Retinal pigment epithelial cell (primary cell): Measurements from ENCODE around the gene PRKCD.

Experiments used
- DNase-seq: peaks from one replicate; pipeline ENCODE4 v3.0.0-alpha.2; 2010; ENCODE audit warnings: low read depth
- H3K4me3 ChIP-seq: 2 replicates; pipeline ENCODE4 v1.5.1; 2011; ENCODE audit warnings: mild to moderate bottlenecking, low read length, control low read depth, moderate library complexity
- TF ChIP-seq, protein P1 (sequence below): conservative IDR thresholded peaks from 2 replicates; pipeline ENCODE4 v1.5.1; 2011; ENCODE audit warnings: low read depth, low read length, control low read depth, inconsistent platforms

PRKCD gene

GRCh38 chr3:53221827-53222182, 60.8 kb downstream of the PRKCD start:
- H3K4me3 ChIP-seq, result no peak overlapping the region
- TF ChIP-seq, protein P1, sequence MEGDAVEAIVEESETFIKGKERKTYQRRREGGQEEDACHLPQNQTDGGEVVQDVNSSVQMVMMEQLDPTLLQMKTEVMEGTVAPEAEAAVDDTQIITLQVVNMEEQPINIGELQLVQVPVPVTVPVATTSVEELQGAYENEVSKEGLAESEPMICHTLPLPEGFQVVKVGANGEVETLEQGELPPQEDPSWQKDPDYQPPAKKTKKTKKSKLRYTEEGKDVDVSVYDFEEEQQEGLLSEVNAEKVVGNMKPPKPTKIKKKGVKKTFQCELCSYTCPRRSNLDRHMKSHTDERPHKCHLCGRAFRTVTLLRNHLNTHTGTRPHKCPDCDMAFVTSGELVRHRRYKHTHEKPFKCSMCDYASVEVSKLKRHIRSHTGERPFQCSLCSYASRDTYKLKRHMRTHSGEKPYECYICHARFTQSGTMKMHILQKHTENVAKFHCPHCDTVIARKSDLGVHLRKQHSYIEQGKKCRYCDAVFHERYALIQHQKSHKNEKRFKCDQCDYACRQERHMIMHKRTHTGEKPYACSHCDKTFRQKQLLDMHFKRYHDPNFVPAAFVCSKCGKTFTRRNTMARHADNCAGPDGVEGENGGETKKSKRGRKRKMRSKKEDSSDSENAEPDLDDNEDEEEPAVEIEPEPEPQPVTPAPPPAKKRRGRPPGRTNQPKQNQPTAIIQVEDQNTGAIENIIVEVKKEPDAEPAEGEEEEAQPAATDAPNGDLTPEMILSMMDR, result no peak
- DNase-seq, result no peak

GRCh38 chr3:53222183-53222901, 61.3 kb downstream of the PRKCD start:
- H3K4me3 ChIP-seq, result no peak overlapping the region
- TF ChIP-seq, protein P1, result no peak
- no peak for DNase-seq

DNA sequence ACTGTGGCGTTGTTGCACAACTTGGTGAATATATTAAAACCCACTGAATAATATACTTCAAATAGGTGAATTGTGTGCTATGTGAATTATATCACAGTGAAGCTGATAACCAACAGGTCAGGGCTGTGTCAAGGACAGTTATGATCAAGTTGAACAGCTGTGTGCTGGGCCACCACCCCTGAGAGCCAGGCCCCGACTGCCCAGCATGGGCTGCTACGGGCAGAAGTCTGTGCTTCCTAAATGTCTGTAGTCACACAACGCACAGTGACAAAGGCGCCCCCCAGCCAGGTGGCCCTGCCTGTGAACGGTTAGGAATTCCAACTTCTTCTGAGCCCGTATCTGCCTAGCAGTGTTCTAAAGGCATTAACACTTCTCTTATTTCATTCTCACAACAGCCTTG, 62.0 kb downstream of the PRKCD start:
- no peak for DNase-seq
- no peak overlapping the region for H3K4me3 ChIP-seq
- TF ChIP-seq, protein P1, result no peak

- no peak for DNase-seq
- TF ChIP-seq, protein P1, result no peak
- no peak overlapping the region for H3K4me3 ChIP-seq
Observed at GRCh38 chr3:53223541-53223966, 62.5 kb downstream of the PRKCD start.

DNA sequence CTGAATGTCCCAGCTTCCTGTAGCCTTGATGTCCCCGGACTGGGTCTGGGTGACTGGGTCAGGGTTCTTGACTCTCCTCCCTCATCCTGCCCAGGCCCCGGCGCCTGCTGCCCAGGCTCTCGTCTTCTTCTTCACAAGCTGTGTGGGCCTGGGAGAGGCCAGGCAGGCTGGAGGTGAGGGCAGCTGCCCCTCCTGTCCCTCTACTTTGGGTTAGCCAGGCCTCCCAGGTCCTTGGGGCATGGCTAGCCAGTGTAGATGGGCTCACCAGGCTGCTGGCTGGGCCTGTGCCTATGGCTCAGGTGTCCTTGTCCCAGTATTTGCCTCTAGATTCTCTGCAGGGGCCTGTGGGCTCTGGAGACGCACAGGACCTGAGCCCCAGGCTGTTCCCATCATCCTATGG, 63.0 kb downstream of the PRKCD start:
- no peak overlapping the region for H3K4me3 ChIP-seq
- TF ChIP-seq, protein P1, result no peak
- DNase-seq, result no peak

DNA sequence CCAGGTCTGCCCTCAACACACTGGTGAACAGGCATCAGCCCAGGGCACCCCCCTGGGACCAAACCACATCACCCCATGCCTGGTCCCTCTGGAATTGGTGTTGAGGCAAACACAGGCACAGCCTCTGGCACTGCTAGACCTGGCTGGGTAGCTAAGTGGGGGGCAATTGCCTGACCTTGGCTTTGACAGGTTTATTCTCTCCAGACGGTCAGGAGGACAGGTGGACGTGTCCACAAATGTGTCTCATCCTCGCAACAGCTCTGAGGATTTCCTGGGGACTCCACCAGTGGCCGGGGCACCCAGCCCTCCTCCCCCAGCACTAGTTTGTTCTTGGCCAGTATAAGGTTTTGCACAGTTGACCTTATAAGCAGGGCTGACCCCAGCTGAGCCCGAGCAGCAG, 63.5 kb downstream of the PRKCD start:
- H3K4me3 ChIP-seq, result no peak overlapping the region
- DNase-seq, result no peak
- TF ChIP-seq, protein P1, result no peak

- TF ChIP-seq, protein P1, result no peak
- no peak for DNase-seq
Observed at GRCh38 chr3:53225181-53225580, 64.2 kb downstream of the PRKCD start.

More at GRCh38 chr3:53225181-53225580, 64.2 kb downstream of the PRKCD start:
- H3K4me3 ChIP-seq, result no peak overlapping the region
